RPMI8226 (cell line): Measurements from ENCODE around the gene P2RY2.

Experiments
- DNase-seq: peaks from one replicate; pipeline ENCODE4 v3.0.0-alpha.2; 2015

Gene P2RY2

DNA sequence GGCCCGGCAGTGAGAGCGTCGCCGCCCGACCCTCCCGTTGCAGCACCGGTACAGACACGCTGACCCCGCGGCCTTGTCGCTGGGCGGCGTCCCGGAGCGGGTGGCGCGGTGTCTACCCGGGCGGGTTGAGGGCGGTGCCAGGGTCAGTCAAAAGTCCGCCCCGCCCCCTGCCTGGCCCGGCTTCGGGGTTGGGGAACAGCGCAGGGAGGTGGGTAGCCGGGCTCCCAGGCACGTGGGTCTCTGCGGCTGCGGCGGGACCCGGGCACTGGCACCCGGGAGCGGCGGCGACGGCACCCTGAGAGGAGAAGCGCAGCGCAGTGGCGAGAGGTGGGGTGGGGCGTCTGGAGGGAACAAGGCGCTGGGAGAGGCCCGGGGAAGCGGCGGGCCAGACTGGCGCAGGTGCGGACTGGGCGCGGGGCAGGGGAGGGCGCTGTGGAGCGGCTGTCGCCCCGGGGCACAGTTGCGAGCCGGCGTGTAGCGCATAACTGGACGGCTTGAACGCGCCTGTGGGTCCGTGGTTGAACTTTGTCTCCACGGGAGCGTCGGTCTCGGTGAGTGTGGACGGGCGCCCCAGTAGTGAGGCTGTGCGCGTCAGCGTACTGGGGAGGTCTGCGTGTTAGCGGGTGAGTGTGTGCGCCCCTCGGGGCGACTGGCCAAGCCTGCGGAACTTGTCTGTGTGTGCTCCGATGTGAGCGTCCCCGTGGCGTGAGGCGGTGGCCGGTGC lies at the start of gene P2RY2:
P2RY2 (plus strand) TSS at position 176 of the 724 bp plus-strand sequence. CDS start 15,879 bp downstream, outside the sequence.
- DNase-seq, result peak; percentile 88

DNA sequence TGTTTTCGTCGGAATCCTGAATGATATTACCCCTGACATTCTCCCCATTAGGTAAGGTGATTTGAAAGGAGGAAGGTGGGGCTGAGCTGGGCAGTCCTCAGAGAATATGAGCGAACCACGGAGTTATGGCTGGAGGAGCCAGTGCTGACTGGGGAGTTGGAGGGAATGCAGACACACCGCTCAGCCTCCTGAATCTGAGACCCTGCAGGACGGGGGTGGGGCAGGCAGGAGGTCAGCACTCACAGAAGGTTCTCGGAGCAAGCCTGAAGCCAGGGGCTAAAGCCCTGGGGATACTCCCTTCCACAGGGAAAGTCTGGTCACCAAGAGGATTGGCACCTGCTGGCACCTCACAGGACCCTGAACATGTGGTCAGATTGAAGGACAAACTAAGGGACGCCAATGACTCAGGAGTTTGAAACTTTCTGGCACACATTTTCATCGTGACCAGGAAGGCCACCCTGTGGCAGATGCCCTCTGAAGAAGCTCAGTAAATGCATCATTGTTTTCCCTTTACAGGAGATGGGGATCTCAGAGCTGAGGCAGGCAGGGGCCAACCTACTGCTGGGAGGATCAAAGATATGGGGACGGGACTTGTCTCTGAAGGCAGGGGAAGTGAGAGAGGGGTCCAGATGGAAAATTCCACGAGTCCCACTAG lies 49.0 kb upstream of the P2RY2 start:
- DNase-seq, result no peak

DNA sequence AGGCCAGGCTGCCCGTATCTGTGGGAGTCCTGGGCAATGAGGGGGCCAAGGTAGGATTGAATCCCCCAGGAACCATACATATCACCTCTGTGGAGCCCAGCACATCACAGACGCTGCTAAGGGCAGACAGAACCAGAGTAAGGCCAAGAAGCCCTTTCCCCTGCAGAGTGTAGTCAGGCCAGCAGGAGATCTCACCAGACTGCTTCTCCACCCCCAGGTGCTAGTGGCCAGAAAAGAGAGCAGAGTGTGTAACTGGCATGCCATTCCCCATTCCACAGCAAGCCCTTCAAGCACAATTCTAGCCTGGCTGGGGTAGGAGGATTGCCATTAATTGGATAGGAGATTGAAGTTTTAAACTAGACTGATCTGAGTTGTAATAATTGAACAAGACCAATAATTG lies 47.9 kb upstream of the P2RY2 start:
- peak; percentile 40 for DNase-seq

DNA sequence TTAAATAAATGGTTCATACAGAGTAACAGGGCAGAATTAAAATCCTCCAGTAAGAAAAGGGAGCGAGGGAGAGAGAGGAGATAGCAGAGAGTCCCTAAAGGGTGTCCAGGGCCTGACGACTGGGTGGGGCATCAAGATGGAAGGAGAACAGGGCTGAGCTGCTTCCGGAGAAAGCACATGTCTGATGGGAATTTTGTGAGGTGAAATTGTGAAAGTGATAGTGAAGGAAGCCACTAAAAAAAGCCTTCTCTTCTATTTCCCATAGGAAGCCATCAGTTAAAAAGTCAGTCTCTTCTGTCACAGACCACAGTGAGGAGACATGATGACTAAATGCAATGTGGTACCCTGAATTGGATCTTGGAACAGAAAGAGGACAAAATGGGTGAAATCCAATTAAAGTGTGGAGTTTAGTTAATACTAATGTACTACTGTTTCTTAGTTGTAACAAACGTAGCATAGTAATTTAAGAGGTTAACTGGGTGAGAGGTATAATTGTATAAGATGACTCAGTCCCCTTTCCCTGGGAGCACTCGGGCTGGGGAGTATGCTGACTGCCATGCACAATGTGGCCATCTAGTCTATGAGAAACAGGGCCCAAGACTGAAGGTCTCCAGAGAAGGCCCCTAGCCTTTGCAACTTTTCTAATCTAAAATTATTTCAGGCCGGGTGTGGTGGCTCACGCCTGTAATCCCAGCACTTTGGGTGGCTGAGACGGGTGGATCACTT lies 46.5 kb upstream of the P2RY2 start:
- no peak for DNase-seq

DNA sequence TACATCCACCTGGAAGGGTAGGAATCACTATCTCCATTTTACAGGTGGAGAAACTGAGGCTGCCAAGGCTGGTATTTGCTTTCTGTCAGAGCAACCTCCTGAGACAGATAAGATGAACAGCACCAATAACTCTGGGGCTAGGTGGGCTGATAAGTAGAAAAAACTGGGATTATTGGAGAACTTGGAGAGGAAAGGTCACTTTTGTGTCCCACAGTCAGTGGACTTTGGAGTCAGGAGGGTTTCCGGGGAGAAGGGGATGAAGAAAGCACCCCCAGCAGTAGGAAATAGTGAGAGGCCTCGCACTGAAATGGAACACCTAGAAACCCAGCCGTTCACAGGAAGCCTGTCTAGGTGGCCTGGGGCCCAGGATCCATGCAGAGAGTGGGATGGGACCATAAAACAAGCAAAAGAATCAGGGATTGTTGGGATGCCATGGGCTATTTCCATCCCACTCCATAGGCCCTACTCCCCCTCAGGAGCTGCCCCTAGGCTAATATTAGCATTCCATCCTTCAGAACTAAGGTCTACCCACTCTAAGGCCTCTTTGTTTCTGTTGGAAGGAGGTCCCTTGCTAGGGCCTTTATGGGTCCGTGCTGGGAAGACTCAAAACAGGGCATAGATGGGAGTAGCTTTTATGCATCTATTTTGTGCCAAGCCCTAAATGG lies 45.0 kb upstream of the P2RY2 start:
- no peak for DNase-seq

DNA sequence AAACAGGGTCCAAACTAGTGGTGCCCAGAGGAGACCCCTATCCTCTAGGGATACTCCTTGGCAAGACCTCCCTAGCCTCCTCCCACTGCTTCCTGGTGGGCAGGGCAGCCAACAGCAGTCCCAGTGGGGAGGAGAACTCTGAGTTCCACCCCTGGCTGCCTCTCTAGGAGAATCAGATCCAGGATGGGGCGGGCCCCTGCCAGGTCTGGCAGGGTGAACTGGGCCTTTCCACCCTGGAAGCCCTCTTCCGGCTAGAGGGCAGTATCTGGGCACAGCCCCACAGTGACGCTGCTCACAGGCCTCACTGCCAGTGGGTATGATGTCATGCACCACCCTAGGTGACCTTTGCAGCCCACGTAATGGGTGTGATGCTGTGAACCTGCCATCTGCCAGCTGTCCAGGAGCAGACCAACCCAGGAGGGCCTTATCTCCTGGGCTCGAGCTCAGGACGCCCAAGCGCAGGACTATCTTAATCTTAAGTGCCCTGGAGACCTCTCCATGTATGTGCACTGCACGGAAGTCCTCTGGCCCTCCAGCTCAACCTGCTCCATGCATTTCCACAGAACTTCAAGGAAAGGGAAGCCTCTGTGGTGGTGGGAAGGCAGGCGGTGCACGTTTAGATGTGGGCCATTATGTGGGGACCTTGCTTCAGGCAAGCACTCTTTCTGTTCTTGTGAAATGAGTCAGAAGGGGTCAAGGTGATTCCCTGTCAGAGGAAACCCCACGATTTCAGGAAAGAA lies 44.2 kb upstream of the P2RY2 start:
- DNase-seq, result no peak

DNA sequence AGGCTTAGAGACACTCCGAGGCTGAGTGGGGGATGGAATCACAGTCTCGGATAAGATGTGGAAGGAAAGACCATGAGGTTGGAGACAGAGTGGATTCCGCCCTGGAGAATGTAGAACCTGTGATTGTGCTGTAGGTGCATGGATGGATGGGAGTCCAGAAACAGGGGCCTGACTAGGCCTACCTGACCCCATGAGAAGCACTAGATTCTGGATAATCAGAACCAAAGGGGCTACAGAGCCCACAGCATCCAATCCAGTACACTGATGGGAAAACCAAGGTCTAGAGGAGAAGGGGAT lies 43.6 kb upstream of the P2RY2 start:
- no peak for DNase-seq

DNA sequence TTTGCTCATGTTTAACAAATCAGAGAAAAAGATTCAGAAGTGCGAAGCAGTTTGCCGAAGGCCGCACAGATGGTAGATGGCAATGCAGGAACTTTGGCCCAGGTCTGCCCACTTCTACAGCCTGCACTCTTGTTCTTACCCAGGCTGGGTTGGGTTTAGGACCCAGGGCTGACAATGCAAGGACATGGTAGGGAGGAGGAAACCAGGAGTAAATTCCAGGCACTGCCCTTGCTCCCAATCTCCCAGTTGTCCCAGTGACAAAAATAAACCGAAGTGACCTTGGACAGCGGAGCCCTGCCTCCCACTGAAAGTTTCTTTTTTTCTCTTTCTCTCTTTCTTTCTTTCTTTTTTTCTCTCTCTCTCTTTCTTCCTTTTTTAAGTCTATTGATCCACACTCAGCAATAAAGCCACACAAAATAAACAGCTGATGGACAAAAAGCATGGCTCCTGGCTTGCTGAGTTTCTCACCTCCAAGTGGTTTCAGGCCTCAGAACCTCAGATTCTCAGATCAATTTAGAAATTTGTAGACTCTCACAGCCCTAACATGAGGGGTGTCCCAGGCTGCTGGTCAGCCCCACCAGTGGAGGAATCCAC lies 42.4 kb upstream of the P2RY2 start:
- DNase-seq, result no peak

DNA sequence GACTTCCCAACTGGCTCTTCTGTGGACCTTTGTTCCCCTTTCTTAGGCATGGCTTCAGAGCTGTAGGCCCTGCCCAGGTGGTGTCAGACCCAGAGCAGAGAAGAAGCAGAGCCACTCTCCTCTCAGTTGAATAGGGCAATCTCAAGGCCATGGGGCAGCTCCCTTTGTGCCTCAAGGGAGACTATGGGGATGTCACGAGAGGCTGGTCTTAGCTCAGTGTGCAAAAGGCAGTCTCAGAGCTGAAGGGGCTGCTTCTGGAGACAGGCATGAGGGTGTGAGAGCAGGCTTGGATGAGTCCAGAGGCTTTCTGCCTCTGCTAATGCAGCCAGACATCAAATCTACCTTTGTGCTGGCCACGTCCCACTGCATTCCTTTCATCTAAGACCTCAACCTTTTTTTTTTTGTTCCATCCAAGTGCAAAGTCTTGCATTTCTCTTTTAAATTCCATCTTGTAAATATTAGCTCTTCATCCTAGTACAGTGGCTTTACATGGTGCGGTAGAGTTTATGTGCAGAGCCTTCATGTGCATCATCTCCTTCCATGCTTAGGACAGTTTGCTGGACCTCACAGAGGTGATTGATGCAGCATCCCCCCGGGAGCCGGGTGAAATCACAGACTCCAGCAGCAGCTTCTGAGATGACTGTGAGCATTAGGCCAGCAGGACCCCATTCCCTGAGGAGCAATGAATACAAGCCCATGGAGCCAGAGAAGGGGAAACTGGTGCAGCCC lies 41.8 kb upstream of the P2RY2 start:
- DNase-seq, result peak; percentile 27

DNA sequence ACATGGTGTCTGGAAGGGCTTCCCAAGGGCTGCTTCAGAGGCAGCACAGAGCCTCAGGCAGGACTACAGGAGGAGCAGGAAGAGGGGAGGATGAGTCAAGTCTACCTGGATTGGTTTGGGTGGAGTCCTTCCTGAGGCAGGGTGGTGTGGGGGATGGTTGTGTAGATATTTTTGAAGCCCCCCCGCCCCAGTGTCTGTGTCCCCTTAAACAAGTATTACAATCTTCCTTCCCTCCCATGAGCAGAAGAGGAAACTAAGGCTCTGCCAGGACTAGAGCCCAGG lies 41.3 kb upstream of the P2RY2 start:
- DNase-seq, result no peak

DNA sequence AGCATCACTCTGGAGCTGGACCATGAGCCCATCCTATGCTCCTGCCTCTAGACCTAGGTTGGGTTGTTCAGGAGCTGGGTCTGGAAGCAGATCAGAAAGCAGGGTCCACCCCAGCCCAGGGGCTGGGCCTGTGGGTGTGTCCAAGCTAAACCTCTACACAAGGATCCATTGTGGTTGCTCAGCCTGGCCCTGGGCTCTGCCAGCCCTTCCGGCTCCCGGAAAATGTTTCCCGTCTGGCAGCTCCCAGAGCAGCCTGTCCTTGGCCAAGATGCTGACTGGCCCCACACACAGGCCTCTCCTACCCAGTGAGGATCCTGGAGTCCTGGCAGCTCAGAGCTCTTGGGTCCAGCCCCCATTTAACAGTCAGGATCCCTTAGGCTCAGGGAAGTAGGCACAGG lies 40.7 kb upstream of the P2RY2 start:
- DNase-seq, result no peak

DNA sequence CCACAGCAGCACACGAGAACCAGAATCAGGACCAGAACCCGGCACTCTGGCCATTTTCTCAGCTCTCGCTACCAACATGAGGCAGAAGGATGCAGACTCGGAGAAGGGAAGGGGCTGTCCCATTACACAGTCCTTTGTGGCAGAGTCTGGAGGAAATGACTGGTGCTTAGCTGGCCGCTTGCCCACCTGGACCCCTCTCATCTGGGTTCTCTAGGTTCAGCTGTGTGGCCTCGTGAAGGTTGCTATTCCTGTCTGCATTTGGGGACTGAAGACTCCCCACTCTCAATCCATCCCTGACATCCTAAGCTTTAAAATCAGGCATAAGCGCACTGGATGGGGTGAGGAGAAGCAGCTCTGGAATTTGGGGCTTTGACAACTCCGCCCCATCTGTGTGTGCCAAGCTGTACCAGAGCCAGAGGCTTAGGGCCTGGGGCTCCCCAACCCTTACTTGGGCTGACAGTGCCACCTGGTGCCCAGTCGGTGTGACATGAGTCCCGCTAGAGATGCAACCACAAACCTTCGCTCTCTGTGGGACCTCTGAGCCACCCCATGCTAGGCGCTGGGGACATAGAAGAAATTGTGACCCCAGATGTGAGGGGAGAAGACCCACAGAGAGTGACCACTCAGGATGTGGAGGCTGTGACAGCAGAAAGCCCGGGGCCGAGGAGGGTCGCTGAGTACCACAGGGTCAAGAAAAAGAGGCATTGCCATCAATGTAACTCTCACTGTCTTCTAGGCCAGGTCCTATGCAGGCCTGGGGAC lies 40.1 kb upstream of the P2RY2 start:
- peak; percentile 92 for DNase-seq

DNA sequence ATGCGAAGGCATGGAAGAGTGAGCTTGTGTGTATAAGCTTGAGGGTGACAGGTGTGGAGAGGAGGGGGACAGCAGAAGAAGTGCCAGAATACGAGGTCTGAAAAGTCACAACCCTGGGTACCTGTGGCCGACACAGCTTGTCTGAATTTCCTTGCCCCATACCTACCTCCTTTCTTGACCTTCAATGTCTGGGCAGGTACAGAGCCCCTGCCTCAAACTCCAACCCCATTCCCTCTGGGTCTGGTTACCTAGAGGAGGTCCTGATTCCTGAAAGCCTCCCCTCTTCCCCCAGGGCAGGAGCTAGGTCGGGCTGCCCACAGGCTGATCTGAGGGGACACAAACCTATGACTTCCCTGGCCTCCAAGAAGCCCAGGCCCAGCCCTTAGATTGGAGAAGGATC lies 39.4 kb upstream of the P2RY2 start:
- no peak for DNase-seq

DNA sequence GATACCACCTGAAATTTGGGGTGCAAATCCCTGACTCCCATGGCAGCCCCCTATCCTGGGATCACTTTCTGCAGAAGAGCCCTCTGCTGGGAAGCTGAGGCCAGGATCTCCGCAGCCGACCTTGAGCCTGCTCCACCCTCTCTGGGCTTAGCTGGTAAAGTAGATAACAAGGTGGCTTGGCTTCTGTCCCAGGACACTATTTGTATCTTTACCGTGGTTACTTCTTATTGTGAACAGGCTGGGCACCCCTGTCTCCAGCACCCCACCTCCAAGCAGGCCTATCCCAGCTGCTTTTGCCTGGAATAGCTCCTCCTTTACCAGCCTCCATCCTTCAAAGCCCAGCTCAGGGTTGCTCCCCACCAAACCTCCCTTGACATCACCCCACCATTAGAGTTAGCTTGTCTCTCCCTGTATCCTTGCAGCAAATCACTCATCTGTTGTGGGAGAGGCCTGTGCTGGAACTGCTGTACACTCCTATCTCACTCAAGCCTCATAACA lies 35.2 kb upstream of the P2RY2 start:
- no peak for DNase-seq

DNA sequence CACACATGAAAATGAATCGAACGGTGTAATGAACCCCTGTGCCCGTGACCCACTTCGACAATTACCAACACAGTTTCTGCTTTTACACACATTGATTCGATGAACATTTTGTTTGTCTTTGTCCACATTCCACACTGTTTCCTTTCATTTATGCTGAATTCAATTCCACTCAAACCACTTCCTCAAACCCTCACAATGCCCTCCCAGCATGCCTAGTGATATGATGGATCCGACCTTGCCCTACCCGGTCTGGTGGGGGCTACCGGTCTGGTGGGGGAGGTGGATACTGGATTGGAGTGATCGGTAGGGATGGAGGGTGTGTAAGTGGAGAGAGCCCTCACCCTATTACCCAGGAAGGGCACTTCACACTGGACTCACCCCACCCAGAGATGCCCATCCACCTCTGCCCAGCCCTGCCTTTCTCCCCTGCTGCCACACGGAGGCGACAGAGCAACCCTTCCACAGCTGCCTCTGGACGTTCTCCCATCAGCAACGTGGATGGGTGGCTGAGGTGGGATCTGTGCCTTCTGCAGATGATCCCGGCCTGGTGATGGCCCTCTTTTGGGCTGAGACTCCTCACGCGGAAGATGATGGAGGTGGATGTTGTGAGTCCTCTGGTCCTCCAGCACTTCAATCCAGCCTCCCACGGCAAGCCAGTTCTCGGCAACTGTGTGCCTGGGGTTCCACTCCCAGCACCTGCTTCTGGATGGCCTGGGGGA lies 33.0 kb upstream of the P2RY2 start:
- peak; percentile 78 for DNase-seq

DNA sequence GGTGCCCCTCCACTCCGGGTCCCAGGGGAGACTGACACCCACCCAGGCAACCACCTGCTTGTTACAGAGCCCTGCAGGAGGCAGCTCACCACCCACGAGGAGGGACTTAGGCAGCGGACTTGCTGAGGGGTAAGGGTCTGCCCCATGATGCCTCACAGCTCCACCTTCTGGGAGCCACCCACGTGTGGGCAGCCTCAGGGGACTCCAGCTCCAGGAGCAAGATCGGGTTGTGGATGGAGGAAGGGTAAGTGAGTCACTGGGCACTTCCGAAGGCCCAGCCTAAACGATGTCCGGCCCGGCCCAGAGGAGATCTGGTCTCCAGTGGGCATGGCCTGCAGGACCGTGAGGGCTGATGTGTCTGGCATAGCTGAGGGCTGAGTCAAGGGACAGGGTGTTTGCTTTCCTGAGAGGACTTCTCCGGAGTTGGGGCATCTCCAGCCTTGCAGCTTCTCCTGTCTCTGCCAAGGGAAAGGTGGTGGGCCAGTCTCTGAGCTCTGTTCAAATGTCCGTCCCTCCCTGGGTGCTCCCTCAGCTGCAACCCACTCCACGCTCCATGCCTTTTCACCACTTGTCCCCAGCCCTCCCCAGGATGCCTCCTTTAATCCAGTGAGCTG lies 32.3 kb upstream of the P2RY2 start:
- DNase-seq, result no peak

DNA sequence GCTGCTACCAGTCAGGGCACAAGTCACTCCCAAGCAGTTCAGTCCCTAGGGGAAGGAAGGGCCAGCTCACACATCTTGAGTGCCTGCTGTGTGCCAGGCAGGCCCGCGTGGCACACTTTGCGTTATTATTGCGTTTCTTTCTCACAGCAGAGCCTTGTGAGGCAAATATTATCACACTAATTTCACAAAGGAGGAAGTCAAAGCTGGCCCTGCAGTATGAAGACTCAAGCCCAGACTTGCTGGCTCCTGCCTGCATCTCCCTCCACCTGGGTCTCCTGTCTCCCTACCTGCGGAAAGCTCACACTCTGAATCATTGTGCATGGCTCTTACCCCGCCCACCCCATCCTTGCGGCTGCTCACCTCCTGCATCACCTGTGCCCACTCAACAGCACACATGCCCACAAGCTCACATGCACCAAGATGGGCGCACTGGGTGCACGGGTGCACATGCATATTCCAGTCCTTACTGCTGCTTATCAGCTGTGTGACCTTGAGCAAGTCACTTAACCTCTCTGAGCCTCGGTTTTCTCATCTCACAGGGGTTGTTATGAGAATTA lies 31.7 kb upstream of the P2RY2 start:
- no peak for DNase-seq

DNA sequence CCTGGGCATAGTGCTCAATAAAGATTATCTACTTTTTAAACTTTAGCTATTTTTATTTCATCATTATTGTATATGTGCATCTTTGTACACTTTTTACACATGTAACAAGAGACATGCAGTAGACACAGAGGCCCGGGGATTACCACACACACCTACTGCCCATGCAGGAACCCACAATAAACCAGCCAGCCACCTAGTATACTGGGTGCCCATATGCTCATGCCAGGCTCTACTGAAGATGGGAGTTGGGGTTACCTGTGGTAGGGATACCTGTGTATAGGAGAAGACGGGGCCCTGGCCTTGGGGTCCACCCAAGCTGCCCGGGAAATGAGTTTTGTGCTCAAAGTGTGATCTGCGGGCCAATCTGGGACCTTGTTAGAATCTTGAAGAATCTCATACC lies 31.2 kb upstream of the P2RY2 start:
- DNase-seq, result no peak

DNA sequence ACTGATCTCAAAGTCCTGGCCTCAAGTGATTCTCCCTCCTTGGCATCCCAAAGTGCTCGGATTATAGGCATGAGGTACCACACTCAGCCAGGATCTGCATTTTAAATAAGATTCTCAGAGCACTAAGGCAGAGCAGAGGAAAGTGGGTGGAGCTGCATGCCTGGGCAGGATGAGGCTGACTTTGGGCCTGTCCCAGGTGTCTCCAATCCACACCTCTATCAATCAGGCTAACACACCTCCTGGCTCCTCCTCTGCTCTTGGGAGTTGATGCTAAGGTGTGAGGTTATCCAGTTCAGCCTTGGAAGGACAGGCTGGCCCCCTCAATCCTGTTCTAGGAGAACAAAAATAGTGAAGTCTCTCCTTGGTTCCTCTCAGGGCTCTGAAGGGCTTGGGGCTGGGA lies 30.2 kb upstream of the P2RY2 start:
- DNase-seq, result no peak

DNA sequence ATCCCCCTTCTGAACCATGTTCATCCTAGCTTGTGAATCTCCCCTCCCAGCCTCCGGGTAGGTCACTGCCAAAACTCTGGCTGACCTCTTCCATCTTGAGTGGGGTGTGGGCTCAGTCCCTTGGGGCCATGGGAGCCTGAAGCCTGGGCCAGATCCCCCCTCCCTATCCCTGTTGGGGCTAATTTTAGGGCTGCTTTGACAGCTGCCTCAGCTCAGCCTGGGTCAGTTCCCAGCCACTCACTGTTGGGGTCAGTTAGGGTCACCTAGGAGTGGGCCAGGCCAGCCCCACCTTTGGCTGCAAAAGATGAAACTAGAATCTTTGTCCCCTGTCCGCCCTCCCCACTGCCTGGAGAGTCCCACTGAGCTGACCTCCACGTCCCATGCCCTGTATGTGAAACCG lies 29.8 kb upstream of the P2RY2 start:
- no peak for DNase-seq
